ENCODE data around the gene GAS2L2.
A peak's percentile ranks its signal among the peaks of the same experiment; 100 is the strongest.

The GAS2L2 gene

GRCh38 chr17:35744830-35745229 is 8.2 kb downstream of the GAS2L2 start:
- DNase-seq: no peak

DNA sequence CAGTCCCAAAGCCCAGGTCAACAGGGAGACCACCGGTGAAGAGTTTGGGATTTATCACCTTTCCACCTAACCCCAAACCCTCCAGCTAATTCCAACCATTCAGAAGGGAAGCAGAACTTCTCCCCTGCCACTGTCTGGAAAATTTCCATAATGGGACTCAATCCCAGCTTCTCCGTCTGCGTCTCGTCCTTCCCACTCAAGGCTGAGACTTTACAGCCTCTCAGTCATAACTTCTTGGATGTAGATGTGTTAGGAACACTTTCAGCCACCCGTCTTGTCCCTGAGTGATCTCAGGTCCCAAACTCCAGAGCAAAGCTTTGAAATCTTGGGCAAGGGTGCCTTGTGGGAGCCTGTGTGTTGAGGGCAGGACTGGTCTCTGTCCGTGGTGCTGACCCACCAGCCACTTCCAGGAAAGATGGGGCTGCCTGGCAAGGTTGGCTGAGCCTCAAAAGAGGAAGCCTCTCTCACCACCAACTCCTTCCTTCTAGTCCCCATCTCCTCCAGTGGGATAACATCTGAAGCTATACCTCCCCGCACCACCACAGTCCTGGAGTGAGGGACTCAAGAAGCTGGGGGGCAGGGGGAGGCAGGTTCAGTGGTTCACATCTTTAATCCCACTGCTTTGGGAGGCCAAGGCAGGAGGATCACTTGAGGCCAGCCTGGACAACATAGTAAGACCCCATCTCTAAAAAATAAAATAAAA is 9.3 kb downstream of the GAS2L2 start:
- DNase-seq: no peak

- no peak for DNase-seq
Measured at GRCh38 chr17:35742896-35743477, 10.1 kb downstream of the GAS2L2 start.

DNA sequence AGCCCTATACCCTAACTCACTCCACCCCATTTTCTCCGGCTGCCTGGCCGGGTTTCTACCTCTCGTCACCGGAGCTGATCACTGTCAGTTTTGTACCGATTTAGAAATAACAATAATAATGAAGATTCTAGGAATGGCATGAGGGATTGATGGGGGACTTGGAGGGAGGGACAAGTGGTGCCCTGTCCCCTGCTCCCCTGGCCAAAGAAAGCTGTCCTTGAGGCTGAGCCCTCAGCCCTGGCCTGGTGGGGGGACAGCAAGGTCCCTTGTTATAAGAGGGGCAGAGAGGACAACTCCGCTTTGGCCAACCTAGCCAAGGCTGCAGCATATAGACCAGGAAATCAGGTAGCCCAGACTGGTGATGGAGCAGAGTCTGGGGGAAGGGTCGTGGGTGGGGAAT is 10.5 kb downstream of the GAS2L2 start:
- DNase-seq: no peak

DNA sequence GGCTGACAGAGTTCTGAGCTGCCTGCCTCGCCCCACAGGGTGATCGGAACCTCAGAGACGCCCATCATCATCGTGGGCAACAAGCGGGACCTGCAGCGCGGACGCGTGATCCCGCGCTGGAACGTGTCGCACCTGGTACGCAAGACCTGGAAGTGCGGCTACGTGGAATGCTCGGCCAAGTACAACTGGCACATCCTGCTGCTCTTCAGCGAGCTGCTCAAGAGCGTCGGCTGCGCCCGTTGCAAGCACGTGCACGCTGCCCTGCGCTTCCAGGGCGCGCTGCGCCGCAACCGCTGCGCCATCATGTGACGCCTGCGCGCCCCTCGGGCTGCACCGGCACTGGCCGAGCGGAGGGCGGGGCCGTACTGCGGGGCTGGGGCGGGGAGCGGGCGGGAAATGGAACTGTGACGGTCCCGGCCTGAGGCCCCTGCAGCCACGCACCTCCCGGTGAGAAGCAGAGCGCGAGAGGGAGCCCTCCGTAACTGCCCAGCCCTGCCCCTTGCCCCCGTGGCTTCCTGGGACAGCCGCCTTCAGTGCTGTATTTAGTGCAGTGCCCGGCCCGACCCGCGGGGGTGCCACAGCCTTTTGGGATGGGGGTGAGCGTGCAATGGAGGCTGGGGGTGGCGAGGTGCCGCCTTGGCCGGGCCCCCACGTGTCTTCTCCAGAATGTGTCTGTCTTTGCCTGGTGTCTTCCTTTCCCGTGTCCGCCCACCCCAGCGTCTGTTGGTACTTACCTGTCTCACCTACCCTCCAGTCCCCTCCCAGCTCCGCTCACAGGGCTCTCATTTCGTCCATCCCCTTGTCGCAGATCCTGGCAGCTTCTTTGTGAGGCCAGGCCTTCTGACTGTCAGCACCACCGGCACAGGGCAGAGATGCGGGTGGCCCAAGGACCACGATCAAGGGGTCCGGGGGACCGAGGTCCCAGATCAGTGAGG is 11.8 kb downstream of the GAS2L2 start:
- DNase-seq: no peak

GRCh38 chr17:35740216-35740615 is 12.8 kb downstream of the GAS2L2 start:
- DNase-seq: no peak

- DNase-seq: no peak
Measured at GRCh38 chr17:35738519-35739133, 14.4 kb downstream of the GAS2L2 start.

DNA sequence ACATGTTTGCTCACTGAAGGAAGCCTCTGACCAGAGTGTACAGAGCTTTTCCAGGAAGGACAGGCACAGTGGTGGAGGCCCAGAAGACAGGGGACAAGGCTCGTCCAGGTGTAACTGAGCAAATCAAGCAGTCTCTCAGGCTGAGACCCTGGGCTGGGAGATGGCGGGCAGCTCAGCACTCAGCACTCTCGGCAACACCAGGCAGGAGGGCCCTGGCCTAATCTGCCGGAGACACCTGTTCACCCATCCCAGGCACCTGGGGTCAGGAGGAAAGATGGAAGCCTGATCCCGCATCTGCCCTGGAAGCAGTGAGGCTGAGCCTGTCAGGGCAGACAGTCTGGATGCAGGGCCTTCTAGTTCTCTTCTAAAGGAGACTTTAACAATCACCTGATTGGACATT is 16.8 kb downstream of the GAS2L2 start:
- DNase-seq: no peak

DNA sequence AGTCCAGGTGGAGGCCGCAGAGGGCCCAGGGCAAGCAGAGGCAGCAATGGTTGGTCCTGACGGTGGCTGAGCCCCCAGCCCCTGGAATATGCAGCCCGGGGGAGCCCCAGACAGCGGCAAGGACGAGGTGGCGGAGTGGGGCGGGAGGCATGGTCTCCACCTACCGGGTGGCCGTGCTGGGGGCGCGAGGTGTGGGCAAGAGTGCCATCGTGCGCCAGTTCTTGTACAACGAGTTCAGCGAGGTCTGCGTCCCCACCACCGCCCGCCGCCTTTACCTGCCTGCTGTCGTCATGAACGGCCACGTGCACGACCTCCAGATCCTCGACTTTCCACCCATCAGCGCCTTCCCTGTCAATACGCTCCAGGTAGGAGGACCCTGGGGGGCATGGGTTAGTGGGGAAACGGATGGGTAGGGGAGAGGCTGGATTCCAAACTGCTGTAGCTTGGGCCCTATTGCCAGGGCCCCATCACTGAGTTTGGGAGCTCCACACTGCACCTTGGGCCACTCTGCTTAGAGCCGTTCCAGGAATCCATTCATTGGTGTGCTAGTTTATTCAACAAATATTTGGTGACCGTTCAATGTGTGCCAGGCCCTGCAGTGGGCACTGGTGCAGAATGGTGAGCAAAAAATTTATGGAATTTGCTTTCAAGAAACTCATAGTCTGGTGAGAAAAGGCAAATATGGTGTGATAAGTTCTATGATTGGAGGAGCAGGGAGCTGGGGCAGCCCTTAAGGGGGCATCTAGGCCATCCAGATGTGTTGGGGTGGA is 17.8 kb downstream of the GAS2L2 start:
- DNase-seq: no peak

- no peak for DNase-seq
Measured at GRCh38 chr17:35734396-35734795, 18.6 kb downstream of the GAS2L2 start.

GRCh38 chr17:35733366-35733765 is 19.7 kb downstream of the GAS2L2 start:
- no peak for DNase-seq

GRCh38 chr17:35732806-35733136 is 20.3 kb downstream of the GAS2L2 start:
- DNase-seq: no peak

DNA sequence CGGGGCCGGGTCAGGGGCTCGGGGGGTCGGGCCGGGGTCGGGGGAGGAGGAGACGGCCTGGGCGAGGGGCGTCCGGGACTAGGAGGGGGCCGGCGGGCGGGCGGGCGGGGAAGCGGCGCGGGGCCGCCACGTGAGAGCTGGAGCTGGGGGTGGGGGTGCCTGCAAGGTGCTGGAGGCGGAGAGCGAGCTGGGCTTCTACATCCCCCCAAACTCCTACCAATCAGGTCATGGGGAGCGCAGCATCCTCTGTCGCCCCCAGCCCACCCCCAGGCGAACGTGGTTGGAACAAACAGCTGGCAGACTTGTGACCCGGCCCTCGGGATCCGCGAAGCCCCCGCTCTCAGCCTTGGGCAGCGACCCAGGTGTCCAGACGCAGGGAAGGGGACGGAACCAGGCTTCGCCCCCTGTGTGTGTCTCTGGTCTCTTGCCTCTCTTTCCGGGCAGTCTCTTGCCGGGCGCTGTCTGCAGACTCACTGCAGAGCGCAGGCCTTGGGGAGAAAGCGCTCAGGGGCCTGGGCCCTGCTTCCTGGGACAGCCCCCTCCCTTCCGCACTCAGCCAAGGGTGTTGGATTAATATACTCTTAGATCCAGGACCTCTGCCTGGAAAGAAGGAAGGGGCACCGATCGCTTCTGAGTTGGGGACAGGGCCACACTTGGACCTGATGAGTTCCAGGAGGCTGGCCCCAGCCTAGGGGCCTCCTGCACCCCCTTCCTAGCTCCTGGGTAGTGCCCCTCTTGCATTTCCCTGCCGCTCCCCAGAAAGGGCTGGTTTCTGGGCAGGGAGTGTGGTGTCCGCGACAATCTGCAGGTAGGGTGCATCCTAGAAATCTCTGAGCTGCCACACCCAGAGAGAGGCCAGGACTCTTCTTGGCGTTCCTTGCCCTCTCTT is 20.9 kb downstream of the GAS2L2 start:
- DNase-seq: no peak

DNA sequence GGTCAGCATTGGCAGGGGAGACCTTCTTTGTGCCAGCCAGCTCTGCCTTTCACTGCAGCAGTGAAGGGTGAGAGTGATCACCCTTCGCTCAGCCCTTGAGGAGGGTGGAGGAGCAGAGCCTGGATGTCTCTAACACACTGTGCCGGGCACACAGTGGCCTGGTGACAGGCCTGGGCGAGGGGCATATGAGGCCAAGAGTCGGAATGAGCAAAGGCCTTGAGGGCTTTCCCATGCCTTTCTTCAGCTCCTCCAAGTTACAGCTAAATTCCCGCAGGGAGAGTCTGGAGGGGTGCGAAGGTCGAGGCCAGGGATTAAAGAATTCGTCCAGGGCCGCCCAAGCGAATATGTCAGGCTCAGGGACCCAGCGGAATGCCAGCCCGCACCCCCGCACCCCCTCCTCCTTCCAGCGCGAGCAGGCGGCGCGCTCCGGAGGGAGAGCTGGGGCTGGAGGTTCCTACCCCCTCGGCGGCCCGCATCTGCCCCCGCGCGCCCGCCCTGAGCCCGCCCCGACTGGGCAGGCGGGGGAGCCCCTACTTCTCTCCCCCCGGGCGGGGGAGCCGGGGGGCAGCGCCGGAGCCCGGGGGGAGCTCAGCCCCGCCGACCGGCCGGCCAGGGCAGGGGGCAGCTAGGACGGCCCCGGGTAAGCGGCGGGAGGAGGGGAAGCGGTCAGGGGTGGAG is 21.7 kb downstream of the GAS2L2 start, which contains the start of gene RASL10B:
RASL10B (plus strand) TSS at position 401 of the 678 bp plus-strand sequence. CDS start 3,546 bp downstream, outside the sequence.
- peak; percentile 55 for DNase-seq

DNA sequence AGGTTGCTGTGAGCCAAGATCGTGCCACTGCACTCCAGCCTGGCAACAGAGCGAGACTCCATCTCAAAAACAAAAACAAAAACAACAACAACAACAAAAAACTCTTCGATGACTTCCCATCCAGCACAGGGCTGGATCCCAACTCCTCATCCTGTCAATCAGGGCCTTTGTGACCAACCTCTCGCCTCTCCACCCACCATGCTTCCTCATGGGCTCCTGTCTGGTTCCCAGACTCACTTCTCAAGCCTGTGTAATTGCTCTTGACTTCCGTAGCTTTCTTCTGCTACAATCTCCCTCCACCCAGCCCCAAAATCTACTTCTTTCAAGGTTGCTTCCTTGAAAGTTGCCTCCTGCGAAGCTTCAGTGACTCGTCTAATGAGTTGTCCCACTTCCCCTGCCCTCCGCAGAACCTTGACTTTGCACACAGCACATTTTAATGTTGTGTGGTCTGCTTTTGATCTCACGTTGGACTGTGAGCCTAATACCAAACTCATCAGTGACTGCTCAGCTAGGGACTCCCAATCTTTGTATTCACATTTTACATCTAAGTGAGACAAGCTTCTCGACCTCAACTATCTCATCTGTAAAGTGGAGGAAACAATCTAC is 22.5 kb downstream of the GAS2L2 start:
- DNase-seq: no peak

DNA sequence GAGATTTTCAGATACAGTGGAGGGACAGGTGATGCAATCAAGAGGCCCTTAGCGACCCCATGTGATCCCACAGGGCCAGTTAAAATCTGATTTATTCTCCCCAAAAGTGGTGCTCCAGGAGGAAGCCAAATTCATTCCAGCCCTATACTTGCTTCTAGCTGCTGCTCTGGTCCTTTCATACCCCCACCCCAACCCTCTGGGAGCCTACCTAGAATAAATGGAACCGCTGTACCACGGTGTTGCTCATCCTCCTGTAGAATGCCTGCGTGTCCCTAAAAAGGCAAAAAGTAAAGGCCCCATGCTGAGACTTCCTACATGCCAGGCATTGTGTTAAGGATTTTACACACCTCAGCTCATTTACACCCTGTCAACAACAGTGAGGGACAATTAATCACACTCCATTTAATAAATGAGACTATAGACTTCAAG is 23.6 kb downstream of the GAS2L2 start:
- no peak for DNase-seq

- no peak for DNase-seq
Measured at GRCh38 chr17:35728551-35728950, 24.5 kb downstream of the GAS2L2 start.

DNA sequence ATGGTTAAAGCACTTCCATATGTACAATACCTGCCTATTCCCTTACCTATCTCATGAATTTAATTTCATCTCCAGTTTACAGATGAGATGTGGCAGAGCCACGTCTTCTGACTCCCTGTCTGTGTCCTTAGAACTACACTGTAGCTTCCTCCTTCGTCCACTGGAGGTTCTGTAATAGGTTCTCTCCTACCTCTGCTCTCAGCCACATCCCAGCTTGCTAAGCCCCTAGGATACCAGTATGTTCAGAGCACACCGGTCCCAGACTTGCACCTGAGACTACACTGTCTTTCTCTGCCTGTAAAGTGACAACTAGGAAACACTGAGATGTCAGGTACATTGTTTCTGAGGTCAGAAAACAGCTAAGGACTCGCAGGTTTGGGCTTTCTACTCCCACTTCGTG is 25.4 kb downstream of the GAS2L2 start:
- DNase-seq: no peak

GRCh38 chr17:35726953-35727460 is 26.0 kb downstream of the GAS2L2 start:
- no peak for DNase-seq

Data from NCI-H2171 (cell line).